Body of pancreas (tissue), 4 donors: Measurements from ENCODE around the gene SLCO3A1.

Experiments used
- CTCF ChIP-seq, 7 experiments: fragments of 450-650 bp in 4 of 7; fragments of 200-600 bp in 3 of 7; sonication (generic) in 3 of 7; IDR thresholded peaks; one replicate each; pipeline ENCODE4 v1.5.1; 2016 to 2019; ENCODE audit warnings: antibody characterized with exemption in 7 of 7
- POLR2A ChIP-seq, 3 donors: fragments of 450-650 bp; IDR thresholded peaks; one replicate each; pipeline ENCODE4 v1.6.1; 2016; ENCODE audit warnings: antibody characterized with exemption in 3 of 3, mild to moderate bottlenecking in 2 of 3

- TF ChIP-seq CTCF (IDR thresholded peaks at IDR 0.05) (no peak), POLR2A (IDR thresholded peaks at IDR 0.05) (no peak)
These were observed 11.6 kb upstream of the SLCO3A1 start for GRCh38 chr15:91841861-91842260.
